Tracheal epithelial cell (primary cell): ENCODE data around the gene BCAS1. TPM values are rescaled to one million over a fixed set of nuclear protein-coding genes. Genes with fewer than 3 reads are reported as not detected.

Experiments used
- total RNA-seq: library from RNA; depleted of rRNA; stranded (reverse); fragments of >200 nt; gene quantifications from 2 replicates; pipeline ENCODE4 v1.2.1, GENCODE V29; 2014

Gene BCAS1, protein sequence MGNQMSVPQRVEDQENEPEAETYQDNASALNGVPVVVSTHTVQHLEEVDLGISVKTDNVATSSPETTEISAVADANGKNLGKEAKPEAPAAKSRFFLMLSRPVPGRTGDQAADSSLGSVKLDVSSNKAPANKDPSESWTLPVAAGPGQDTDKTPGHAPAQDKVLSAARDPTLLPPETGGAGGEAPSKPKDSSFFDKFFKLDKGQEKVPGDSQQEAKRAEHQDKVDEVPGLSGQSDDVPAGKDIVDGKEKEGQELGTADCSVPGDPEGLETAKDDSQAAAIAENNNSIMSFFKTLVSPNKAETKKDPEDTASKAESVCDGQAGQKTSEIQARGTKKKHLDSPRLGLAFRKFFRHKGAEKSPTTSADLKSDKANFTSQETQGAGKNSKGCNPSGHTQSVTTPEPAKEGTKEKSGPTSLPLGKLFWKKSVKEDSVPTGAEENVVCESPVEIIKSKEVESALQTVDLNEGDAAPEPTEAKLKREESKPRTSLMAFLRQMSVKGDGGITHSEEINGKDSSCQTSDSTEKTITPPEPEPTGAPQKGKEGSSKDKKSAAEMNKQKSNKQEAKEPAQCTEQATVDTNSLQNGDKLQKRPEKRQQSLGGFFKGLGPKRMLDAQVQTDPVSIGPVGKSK
- total RNA-seq = not detected in 2 replicates

DNA sequence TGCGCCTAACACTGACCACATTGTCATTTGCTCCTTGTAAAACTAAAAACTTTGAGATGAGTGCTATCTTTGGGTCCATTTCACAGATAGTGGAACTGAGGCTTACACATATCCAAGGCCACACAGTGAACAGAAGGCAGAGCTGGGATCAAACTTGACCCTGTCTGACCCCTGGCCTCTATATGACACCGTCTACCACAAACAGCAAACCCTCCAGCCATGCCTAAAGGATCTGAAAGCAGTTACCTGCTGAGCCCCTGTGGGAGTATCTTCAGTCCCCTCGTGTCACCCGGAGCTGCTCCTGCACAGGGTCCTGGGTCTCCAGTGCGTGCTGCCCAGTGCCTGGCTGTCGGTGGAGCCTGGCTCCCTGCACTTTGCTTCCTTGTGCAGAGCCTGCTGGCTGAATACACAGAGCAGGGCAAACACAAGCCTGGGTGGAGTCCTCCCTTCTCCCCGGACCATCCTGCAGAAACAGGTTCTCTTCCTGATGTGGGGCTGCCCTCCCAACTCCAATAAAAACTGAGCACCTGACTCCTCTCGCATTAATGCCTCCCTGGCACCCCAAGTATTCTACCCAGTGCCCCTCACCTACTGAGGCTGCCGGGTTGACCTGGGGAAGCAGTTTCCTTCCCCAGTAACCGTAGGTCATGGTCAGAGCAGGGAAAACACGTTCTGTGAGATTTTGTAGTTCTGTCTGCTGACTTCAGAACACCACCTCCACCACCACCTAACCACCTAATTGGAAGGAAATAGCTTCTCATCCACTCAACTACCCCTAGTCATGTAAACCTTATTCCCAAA, at the start of gene BCAS1:
Gene BCAS1, minus strand, starts transcription at position 408 of the 801 bp plus-strand sequence. CDS start 11,876 bp downstream, outside the sequence.

Other genes with a start within 250 kb of the BCAS1 start
- 15.2 and 17.5 TPM in 2 replicates for gene CYP24A1, start 103.4 kb upstream of the BCAS1 start, total RNA-seq
- 90.6 and 101 TPM in 2 replicates for gene PFDN4, start 137.5 kb upstream of the BCAS1 start, total RNA-seq